HG03280 (cell line): ENCODE results near the gene SYT7.

ENCODE experiments used
- ATAC-seq: cut with Tn5 transposase; IDR thresholded peaks from one replicate; pipeline ENCODE4 v1.9.1; 2021; ENCODE audit warnings: mild to moderate bottlenecking, moderate library complexity; ENCODE audit not compliant: unreplicated experiment

SYT7 gene

GRCh38 chr11:61555978-61556377 lies 24.9 kb downstream of the SYT7 start:
- ATAC-seq = no peak

- no peak for ATAC-seq
Measured at GRCh38 chr11:61555051-61555969, 25.6 kb downstream of the SYT7 start.

GRCh38 chr11:61554172-61554988 lies 26.5 kb downstream of the SYT7 start:
- no peak for ATAC-seq

GRCh38 chr11:61553373-61554171 lies 27.3 kb downstream of the SYT7 start:
- ATAC-seq = no peak

- no peak for ATAC-seq
Measured at GRCh38 chr11:61552108-61552635, 28.7 kb downstream of the SYT7 start.

- ATAC-seq = no peak
Measured at GRCh38 chr11:61551634-61552033, 29.2 kb downstream of the SYT7 start.

GRCh38 chr11:61550665-61551227 lies 30.1 kb downstream of the SYT7 start:
- no peak for ATAC-seq

- no peak for ATAC-seq
Measured at GRCh38 chr11:61549662-61550568, 31.0 kb downstream of the SYT7 start.

GRCh38 chr11:61549177-61549576 lies 31.7 kb downstream of the SYT7 start:
- no peak for ATAC-seq

- ATAC-seq = no peak
Measured at GRCh38 chr11:61547246-61547645, 33.6 kb downstream of the SYT7 start.

GRCh38 chr11:61546663-61547062 lies 34.2 kb downstream of the SYT7 start:
- ATAC-seq = no peak

GRCh38 chr11:61545921-61546320 lies 35.0 kb downstream of the SYT7 start:
- ATAC-seq = no peak

GRCh38 chr11:61545341-61545740 lies 35.5 kb downstream of the SYT7 start:
- no peak for ATAC-seq

GRCh38 chr11:61544466-61544865 lies 36.4 kb downstream of the SYT7 start:
- ATAC-seq = no peak

GRCh38 chr11:61543606-61544306 lies 37.1 kb downstream of the SYT7 start:
- ATAC-seq = no peak

- no peak for ATAC-seq
Measured at GRCh38 chr11:61542705-61543104, 38.2 kb downstream of the SYT7 start.

- ATAC-seq = no peak
Measured at GRCh38 chr11:61542024-61542461, 38.8 kb downstream of the SYT7 start.

GRCh38 chr11:61541598-61541997 lies 39.3 kb downstream of the SYT7 start:
- ATAC-seq = no peak

GRCh38 chr11:61540528-61540927 lies 40.3 kb downstream of the SYT7 start:
- no peak for ATAC-seq
